HG03521 (cell line): ENCODE measurements around the gene TRAF3.

Source experiments
- ATAC-seq: cut with Tn5 transposase; IDR thresholded peaks from one replicate; pipeline ENCODE4 v1.9.1; 2021; ENCODE audit warnings: mild to moderate bottlenecking, moderate library complexity; ENCODE audit not compliant: unreplicated experiment

TRAF3 gene

DNA sequence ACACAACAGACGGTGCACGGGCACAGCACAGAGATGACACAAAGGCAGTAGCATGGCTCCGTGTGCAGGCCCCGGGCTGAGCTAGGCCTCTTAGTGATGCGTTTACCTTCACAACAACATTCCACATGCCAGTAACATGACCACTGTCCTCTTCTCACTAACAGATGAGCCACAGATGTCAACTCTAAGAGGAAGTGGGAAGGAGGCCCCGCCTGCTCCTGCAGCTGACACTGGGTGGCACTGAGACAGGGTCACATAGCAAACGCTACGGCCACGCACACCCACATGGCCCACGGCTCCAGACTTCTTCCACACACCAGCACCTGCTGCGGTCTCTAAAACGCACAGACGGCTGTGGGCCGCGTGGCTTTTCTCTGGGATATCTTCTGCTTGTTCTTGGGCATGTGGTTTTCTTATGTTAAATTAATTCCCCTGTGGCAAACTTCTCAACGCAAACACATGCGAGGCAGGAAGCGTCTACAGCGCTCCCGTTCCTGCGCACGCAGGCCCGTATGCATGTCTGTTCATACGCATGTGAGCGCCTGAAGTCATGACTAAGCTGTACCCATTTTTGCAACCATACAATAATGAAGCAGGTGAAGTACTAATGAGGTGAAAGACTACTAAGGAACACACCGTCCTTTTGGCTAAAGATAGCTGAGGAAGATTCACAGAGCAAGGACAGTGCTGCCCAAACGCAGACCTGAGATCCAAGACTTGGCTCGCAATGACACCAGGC is 172.0 kb downstream of the TRAF3 start:
- ATAC-seq, result no peak

DNA sequence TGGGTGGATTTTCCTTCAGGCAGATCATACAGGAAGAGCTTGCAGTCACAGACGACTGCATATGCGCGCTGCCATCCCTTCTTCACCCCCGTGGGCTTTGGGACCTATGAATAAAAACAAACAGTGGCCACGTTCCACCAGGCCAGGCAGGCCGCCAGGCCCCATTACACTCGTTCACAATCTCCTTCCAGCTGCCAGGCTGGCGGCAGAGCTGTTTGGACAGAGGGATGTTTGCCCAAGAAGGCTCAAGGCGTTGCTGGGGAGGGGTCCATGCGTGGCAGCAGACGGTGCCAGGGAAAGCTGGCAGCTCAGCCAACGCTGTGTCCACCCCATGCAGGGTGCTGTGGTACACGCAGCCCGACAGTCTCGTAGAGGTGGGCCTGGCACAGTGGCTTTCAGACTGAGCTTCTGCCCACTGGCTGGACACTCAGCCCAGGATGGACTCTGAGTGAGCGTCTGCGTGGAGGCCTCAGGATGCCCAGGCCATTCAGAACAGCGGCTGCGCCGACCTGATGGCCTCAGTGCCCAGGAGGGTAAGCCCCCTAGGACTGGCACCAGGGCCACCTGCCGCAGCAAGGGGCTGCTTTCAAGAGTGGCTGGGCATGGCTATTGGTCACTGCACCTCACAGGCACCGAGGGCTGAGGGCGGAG is 172.7 kb downstream of the TRAF3 start:
- no peak for ATAC-seq

DNA sequence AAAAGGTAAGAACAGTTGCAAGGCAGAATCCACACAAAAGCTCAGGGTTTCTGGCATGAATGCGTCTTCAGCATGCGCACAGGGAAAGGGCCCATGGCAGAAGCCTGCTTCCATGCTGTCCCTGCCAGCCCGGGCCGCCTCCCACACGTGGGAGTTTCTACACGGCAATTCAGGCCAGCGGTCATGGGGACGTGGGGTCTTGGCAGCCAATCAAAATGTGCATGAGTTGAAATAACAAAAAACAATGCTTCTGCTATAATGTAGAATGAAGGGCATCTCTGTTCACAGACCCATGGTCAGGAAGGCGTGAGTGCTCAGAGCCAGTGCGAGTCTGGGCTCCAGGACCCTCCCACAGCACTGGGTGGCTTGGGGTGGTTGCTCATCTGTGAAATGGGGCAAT is 173.8 kb downstream of the TRAF3 start:
- no peak for ATAC-seq

DNA sequence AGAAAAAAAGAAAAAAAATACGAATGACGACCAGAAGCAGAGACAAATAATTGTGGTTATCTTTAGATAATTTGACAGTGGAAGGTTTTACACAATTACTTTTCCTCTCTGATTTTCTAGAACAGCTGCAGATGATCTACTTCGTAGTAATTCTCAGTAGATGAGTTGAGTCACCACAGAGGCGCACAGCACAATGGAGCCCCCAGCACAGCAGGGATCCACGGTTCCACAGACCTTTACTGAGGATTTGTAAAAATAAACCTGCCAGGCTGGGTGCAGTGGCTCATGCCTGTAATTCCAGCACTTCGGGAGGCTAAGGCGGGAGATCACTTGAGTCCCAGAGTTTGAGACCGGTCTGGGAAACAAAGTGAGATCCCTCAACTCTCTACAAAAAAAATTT is 174.6 kb downstream of the TRAF3 start:
- ATAC-seq, result no peak

DNA sequence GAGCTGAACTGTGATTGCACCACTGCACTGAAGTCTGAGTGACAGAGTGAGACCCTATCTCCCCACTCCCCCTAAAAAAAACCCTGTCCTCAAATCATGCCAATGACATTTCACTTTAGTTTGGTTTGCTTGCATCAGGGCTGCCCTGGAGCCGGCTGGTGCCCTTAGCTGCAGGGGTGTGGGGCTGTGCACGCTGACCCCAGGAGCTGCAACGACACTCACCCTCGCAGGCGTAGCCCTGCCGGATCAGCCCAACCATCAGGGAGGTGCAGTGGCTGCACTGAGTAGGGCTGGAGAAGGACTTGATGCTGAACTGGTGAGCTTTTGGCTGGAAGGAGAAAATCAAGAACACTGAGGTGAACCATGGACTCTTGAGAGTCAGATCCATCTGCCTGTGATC is 175.0 kb downstream of the TRAF3 start:
- ATAC-seq, result no peak

DNA sequence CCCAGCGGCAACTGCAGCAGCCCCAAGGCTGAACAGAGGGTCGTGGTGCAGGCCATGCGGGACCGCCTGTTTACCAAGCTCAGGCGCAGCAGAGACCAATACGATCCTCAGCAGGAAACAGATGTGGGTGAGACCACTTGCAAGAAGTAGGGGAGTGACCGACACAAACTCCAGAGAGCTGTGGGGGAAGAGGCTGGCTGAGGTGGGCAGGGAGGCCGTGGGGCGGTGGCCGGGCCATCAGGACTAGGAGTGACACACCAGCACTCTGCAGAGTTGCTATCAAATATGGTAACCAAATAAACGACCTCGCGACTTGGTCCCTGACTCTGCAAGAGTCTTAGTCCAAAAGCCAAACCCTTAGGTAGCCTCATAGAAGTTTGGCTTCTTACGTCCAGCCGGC is 175.9 kb downstream of the TRAF3 start:
- no peak for ATAC-seq

DNA sequence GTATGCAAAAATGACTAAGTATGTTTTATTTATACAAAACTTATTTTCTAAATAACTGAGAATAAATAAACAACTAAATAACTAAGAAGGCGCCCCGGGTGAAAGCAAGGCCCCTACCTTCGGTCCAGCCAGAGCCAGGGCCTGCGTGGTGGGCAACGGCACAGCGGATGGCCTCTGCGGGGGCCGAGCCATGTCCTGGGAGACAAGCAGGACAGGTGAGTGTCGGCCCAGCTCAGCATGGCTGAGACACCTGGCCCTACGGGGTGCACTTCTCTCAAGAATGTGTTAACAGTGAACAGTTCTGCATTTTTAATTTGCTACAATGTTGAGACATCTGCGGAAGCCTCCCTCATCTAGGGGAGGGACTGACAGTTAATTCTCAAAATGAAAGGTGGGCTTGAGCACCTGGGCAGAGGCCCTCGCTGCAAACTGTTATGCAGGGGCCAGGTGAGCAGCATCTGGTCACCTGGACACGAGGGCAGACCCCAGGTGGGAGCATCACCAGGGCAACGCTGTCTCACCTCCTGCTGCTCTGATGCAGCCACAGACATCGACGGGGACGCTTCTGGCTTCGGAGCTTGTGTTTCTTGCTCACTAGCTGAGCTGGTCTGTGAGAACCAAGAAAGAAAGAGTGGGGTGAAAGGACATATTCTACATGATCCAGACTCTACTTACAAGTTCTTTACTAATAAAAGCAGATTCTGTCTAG is 177.0 kb downstream of the TRAF3 start:
- ATAC-seq, result no peak

DNA sequence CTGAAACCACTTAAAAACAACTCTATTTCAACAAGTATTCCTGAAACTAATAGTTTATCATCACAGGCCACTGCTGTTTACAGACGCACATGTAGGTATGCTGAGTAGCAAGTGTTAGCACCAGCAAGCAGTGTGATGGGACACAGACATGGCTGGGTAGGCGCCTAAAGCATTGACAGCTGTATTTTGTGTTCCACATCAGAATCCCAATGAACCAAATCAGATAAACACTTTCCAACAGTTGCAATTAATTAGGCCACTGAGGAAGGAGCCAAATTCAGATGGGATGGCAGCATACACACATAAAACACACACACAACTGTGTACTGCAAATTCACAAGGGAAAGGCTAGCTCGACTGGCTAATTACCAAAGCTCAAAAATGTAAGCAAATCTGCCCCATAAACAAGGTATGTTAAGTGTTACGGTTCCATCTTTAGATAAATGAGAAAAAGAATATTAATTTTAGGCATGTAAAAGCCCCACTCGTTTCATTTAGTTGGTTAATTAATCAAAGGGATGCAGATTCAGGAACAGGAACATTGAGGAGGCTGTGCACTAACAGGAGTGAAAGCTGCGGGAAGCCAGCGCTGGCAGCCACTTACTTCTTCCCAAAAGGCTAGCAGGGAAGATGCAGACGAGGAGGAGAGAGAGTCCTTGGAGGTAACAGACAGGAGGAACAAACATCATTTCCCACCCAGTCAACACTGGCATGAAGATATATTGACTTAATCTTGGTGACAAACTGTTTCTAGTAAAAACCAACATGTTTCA is 178.6 kb downstream of the TRAF3 start:
- ATAC-seq, result no peak

DNA sequence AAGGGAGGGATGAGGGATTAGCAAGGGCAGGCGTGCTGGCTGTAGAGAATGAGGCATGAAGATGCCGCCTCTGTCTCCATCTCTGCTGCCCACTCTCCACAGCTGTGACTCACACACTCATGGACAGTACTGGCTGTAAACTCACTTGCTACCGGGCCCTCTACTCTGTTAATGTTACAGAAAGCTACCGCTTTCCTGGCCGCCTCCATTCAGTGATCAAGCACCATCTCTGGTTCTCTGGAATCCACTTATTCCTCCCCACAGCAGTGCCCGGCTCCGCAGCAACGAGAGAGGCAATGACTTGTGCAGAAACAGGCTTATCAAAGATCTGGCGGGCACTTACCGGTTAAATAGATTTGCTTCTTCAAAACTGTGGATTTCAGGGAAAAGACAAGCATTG is 180.0 kb downstream of the TRAF3 start:
- ATAC-seq, result no peak

DNA sequence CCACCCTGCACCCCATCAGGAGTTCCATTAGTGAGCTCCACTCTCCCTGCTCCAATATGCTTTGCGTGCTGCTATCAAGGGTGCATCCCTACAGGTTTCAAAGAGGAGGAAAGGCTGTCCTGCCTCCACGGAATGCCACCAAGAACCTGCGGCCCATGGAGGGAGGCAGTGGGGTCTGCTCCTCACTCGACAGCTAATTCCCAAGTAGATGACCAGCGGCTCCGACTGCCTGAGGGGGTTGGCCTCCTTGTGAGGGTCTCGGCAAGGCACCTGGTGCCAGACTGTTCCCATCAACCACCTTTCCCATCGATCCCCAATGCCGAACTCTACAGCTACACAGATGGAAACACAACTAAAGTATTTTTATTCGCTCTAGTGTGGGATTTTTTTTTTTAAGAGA is 181.2 kb downstream of the TRAF3 start:
- ATAC-seq, result no peak
